BJ (cell line): ENCODE data around the gene GCAT. TPM values are rescaled to one million over a fixed set of nuclear protein-coding genes. Genes with fewer than 3 reads are reported as not detected.
A peak's percentile ranks its signal among the peaks of the same experiment; 100 is the strongest.

Source experiments
- CTCF ChIA-PET: fragments of 350-600 bp; formaldehyde crosslinking; extraction: SDS; loops from one replicate; lab custom pipeline; 2021; ENCODE audit warnings: antibody characterized with exemption, inconsistent platforms; lab: Yijun Ruan, JAX
- POLR2A ChIA-PET: fragments of 300-600 bp; sonication (Branson Sonifier 250); formaldehyde crosslinking; extraction: SDS; loops from one replicate; lab custom pipeline; 2021; ENCODE audit warnings: antibody characterized with exemption; lab: Charles Lee
- DNase-seq: peaks from one replicate; pipeline ENCODE4 v3.0.0-alpha.2; 2011; ENCODE audit warnings: low read depth
- H3K27me3 ChIP-seq: 2 replicates; pipeline ENCODE4 v1.6.0; 2011; ENCODE audit warnings: low read length; ENCODE audit not compliant: control insufficient read depth, insufficient read depth
- H3K36me3 ChIP-seq: 2 replicates; pipeline ENCODE4 v1.5.1; 2011; ENCODE audit warnings: low read length; ENCODE audit not compliant: control insufficient read depth, insufficient read depth
- H3K4me3 ChIP-seq: 2 replicates; pipeline ENCODE4 v1.5.1; 2011; ENCODE audit warnings: low read depth, mild to moderate bottlenecking, control low read depth, low read length
- polyA minus RNA-seq: library from RNA; depleted of rRNA, polyadenylated mRNA; stranded (reverse); fragments of >200 nt; gene quantifications from 2 replicates; pipeline ENCODE4 v1.2.3, GENCODE V29; 2011; rRNA and poly(A)+ RNA removed
- polyA plus RNA-seq: library from polyadenylated mRNA; depleted of rRNA; stranded (reverse); fragments of >200 nt; gene quantifications from 2 replicates; pipeline ENCODE4 v1.2.3, GENCODE V29; 2011; rRNA removed
- TF ChIP-seq, protein P1 (sequence below): IDR thresholded peaks from 2 replicates; pipeline ENCODE4 v1.5.1; 2011; ENCODE audit warnings: low read depth, mild to moderate bottlenecking, control low read depth, inconsistent platforms, low read length, moderate library complexity; ENCODE audit not compliant: insufficient read depth

GCAT gene
- polyA plus RNA-seq, result 12.6 and 24.9 TPM in 2 replicates
- polyA minus RNA-seq, result 13.6 and 17.3 TPM in 2 replicates

DNA sequence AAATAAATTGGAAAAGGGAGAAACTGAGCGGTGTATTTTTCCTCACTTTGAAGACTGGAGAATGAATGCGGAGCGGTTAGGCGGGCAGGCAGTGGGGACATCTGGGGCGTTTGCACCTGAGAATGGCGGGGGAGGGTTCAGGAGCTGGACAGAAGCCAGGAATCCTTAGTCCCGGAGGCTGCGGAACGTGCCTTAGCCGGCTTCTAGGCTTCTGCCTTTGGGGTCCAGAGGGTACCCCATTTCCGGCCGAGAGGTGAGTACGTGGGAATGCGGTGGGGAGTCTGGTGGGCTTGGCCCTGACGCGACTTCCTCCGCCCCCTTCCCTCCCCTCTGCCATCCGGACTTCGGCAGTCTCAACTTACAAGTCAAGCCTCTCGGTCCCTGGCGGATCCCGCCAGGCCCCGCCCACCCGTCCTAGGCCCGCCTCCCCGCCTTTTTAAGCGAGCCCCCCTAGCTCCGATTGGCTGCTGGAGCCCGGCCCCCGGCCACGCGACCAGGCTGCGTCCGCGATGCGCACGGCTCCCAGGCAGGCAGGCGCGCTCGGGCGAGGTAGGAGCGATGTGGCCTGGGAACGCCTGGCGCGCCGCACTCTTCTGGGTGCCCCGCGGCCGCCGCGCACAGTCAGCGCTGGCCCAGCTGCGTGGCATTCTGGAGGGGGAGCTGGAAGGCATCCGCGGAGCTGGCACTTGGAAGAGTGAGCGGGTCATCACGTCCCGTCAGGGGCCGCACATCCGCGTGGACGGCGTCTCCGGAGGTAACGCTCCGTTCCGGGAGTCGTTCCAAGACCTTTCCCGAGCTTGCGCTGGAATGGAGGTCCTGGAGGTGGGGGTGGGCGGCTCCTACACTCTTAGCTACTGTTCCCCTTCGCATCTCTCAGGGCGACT lies at the start of gene GCAT:
GCAT (plus strand) TSS at position 525 of the 884 bp plus-strand sequence; CDS start at position 559, 34 bp downstream.
- POLR2A ChIA-PET, result interaction anchor here (0.6 to 1.0 kb wide), 6 partner anchors 128 to 591 kb away, joined by 4 to 16 read pairs (median 8); partner anchors contain the start of gene LGALS1
- no peaks in the 10 kb centered on the region for H3K27me3 ChIP-seq
- DNase-seq, result peak; percentile 84
- CTCF ChIA-PET, result interaction anchor here (0.6 to 4.5 kb wide), 10 partner anchors 10 to 157 kb away, joined by 3 to 59 read pairs (median 3); no protein-coding TSS in a partner anchor
- peak within 1 kb of the TSS; percentile 61 for H3K4me3 ChIP-seq
- H3K36me3 ChIP-seq, result no peaks in the 10 kb centered on the region; the same call in 1 of the 2 replicates
- TF ChIP-seq, protein P1, sequence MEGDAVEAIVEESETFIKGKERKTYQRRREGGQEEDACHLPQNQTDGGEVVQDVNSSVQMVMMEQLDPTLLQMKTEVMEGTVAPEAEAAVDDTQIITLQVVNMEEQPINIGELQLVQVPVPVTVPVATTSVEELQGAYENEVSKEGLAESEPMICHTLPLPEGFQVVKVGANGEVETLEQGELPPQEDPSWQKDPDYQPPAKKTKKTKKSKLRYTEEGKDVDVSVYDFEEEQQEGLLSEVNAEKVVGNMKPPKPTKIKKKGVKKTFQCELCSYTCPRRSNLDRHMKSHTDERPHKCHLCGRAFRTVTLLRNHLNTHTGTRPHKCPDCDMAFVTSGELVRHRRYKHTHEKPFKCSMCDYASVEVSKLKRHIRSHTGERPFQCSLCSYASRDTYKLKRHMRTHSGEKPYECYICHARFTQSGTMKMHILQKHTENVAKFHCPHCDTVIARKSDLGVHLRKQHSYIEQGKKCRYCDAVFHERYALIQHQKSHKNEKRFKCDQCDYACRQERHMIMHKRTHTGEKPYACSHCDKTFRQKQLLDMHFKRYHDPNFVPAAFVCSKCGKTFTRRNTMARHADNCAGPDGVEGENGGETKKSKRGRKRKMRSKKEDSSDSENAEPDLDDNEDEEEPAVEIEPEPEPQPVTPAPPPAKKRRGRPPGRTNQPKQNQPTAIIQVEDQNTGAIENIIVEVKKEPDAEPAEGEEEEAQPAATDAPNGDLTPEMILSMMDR, result no peak

DNA sequence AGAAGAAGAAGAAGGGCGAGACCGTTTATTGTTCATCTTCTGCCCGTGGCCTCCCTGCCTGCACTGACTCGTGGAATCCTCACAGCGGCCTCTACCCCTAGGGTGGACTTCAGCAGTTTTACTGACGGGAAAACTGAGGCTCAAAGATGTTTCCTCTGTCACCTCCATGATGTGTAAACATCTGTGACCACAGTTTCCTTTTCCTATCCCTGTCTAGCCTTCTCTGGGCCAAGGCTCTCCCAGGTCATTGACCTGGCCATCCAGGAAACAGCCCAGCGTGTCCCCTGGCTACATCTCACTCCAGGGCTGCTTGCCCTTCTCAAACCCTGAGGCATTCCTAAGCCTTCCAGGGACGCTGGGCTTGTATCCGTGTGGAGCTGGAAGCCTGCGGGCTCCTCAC lies 49.0 kb upstream of the GCAT start:
- Histone ChIP-seq H3K27me3 (no peaks in the 10 kb centered on the region), H3K4me3 (no peak overlapping the region), H3K36me3 (peaks cover 54% of the 10 kb centered on the region)
- CTCF ChIA-PET, result interaction anchor here (1.1 kb wide), 1 partner anchor 9 kb away, joined by 3 read pairs; no protein-coding TSS in a partner anchor
- TF ChIP-seq, protein P1, result no peak
- no peak for DNase-seq
- POLR2A ChIA-PET, result no interaction called here

GRCh38 chr22:37759281-37759680 lies 48.5 kb upstream of the GCAT start:
- peaks cover 54% of the 10 kb centered on the region for H3K36me3 ChIP-seq
- H3K27me3 ChIP-seq, result no peaks in the 10 kb centered on the region
- POLR2A ChIA-PET, result no interaction called here
- CTCF ChIA-PET, result no interaction called here
- DNase-seq, result no peak
- TF ChIP-seq, protein P1, result no peak
- no peak overlapping the region for H3K4me3 ChIP-seq

GRCh38 chr22:37760152-37760551 lies 47.6 kb upstream of the GCAT start:
- CTCF ChIA-PET, result no interaction called here
- DNase-seq, result no peak
- H3K36me3 ChIP-seq, result peaks cover 51% of the 10 kb centered on the region
- no peak overlapping the region for H3K4me3 ChIP-seq
- H3K27me3 ChIP-seq, result no peaks in the 10 kb centered on the region
- POLR2A ChIA-PET, result no interaction called here
- TF ChIP-seq, protein P1, result no peak

GRCh38 chr22:37762389-37762836 lies 45.3 kb upstream of the GCAT start:
- no peak for DNase-seq
- TF ChIP-seq, protein P1, result no peak
- no peaks in the 10 kb centered on the region for H3K27me3 ChIP-seq
- ChIA-PET CTCF (interaction anchor here (0.6 to 1.2 kb wide), 3 partner anchors 17 to 119 kb away, joined by 3 read pairs; no protein-coding TSS in a partner anchor), POLR2A (no interaction called here)
- H3K4me3 ChIP-seq, result no peak overlapping the region
- peaks cover 43% of the 10 kb centered on the region for H3K36me3 ChIP-seq
